ENCODE measurements around the gene SOX12.
"Not testable (repeated sequence)": the region's sequence is repeated elsewhere in the genome, so short reads cannot be mapped to it uniquely, and the experiment has no call there.

Gene SOX12

DNA sequence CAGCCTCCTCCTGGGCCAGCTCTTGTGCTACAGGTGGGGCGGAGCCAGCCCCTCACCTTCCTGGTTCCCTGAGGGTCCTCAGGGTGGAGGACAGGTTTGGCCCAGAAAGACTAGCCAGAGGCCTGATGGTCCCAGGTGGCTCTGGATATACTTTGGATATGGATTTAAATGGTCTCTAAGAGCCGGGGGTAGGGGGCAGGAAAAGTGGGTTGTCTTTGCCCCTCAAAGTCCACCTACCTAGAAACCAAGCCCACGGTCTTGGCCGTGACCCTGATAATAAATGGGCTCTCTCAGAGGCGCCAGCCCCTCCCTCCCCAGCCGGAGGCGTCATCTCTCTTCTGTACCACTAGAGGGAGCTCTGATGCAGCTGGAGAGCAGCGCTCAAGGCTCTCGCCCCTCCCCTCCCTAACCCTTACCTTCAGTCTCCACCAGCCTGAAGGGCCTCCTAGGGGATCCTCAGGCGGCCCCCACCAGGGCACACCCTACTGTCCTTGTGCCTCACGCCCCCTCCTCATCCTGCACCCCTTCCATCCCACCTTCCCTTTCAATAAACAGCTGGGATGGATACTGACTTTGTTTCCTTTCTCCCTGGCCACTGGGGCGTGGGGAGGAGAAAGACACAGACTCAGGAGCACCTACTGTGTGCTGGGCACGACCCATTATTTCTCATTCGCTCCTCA is 29.1 kb downstream of the SOX12 start:
- no peak for DNase-seq (ENCODE audit: low read depth)
- TF ChIP-seq, protein P1, sequence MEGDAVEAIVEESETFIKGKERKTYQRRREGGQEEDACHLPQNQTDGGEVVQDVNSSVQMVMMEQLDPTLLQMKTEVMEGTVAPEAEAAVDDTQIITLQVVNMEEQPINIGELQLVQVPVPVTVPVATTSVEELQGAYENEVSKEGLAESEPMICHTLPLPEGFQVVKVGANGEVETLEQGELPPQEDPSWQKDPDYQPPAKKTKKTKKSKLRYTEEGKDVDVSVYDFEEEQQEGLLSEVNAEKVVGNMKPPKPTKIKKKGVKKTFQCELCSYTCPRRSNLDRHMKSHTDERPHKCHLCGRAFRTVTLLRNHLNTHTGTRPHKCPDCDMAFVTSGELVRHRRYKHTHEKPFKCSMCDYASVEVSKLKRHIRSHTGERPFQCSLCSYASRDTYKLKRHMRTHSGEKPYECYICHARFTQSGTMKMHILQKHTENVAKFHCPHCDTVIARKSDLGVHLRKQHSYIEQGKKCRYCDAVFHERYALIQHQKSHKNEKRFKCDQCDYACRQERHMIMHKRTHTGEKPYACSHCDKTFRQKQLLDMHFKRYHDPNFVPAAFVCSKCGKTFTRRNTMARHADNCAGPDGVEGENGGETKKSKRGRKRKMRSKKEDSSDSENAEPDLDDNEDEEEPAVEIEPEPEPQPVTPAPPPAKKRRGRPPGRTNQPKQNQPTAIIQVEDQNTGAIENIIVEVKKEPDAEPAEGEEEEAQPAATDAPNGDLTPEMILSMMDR (conservative IDR thresholded peaks at IDR 0.05; ENCODE audit: low read depth, low read length) = peak; percentile 94
- H3K4me3 ChIP-seq (ENCODE audit: low read length) = no peak overlapping the region

DNA sequence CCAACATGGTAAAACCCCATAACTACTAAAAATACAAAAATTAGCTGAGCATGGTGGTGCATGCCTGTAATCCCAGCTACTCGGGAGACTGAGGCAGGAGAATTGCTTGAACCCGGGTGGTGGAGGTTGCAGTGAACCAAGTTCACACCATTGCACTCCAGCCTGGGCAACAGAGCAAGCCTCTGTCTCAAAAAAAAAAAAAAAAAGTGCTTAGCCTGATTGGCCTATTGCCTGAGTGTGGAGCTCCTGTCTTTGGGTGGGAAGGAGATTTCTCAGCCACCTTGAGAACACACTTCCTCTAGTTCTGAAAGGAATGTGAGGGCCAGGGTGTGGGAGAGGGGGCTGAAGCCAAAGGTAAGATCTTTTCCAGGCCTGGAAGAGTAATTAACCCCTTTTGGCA is 30.8 kb downstream of the SOX12 start:
- not testable (repeated sequence) for DNase-seq (ENCODE audit: low read depth); H3K4me3 ChIP-seq (ENCODE audit: low read length)

DNA sequence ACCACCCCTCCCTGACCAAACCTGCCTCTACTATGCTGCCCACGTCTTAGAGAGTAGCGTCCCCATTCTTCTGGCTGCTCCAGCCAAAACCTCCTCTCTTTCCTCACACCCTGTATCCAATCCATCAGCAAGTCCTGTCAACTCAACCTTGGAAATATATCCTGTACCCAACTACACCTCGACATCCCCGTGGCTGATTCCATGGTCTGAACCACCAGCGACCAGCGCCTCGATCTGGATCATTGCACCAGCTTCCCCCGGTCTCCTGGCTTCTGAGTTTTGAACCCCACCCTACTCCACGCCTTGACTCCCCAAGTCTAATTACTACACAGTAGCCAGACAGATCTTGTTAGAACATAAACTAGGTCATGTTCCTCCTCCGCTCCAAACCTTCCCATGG is 31.4 kb downstream of the SOX12 start:
- no peak for DNase-seq (ENCODE audit: low read depth)
- TF ChIP-seq, protein P1 (conservative IDR thresholded peaks at IDR 0.05; ENCODE audit: low read depth, low read length) = no peak
- no peak overlapping the region for H3K4me3 ChIP-seq (ENCODE audit: low read length)

DNA sequence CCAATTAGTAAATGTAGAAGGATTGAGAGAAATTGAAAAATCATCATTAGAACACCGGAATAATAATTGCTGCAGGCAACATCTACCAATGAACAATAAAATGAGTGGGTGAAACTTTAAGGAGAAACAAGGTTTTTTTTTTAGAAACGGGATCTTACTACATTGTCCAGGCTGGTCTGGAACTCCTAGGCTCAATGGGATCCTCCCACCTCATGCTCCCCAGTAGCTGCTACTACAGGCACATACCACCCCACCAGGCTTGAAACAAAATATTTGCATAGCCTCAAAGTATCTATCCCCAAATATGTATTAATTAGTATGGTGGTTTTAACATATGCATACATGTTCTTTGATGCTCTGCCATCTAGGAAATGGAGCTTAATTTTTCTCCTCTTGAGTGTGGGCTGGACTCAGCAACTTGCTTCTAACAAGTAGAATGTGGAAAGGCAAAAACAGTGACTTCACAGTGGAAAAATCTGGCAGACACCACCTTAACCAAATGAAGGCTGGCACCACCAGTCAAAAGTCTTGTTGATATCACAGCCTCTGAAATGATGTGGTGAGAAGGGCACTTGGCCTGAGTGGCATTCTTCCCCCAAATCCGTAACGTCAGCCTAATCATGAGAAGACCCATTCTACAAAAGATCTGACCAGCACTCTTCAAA is 33.7 kb downstream of the SOX12 start:
- TF ChIP-seq, protein P1 (conservative IDR thresholded peaks at IDR 0.05; ENCODE audit: low read depth, low read length) = no peak
- DNase-seq (ENCODE audit: low read depth) = no peak
- no peak overlapping the region for H3K4me3 ChIP-seq (ENCODE audit: low read length)

DNA sequence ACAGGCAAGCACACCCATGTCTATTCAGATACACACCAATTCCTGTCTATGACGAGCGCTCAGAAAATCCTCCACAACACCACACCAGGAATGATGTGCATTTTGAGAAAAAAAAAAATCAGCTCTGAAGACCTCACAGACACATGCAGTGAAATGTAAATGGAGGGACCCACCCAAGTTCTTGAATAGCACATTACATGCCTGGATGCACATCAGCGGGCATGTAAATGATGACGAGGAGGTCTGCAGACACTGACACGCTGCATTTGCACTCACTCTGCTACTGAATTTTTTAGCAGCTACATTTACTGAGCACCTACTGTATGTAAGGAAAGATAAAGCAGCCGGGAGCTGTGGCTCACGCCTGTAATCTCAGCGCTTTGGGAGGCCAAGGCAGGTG is 36.2 kb downstream of the SOX12 start:
- no peak overlapping the region for H3K4me3 ChIP-seq (ENCODE audit: low read length)
- TF ChIP-seq, protein P1 (conservative IDR thresholded peaks at IDR 0.05; ENCODE audit: low read depth, low read length) = no peak
- DNase-seq (ENCODE audit: low read depth) = no peak

DNA sequence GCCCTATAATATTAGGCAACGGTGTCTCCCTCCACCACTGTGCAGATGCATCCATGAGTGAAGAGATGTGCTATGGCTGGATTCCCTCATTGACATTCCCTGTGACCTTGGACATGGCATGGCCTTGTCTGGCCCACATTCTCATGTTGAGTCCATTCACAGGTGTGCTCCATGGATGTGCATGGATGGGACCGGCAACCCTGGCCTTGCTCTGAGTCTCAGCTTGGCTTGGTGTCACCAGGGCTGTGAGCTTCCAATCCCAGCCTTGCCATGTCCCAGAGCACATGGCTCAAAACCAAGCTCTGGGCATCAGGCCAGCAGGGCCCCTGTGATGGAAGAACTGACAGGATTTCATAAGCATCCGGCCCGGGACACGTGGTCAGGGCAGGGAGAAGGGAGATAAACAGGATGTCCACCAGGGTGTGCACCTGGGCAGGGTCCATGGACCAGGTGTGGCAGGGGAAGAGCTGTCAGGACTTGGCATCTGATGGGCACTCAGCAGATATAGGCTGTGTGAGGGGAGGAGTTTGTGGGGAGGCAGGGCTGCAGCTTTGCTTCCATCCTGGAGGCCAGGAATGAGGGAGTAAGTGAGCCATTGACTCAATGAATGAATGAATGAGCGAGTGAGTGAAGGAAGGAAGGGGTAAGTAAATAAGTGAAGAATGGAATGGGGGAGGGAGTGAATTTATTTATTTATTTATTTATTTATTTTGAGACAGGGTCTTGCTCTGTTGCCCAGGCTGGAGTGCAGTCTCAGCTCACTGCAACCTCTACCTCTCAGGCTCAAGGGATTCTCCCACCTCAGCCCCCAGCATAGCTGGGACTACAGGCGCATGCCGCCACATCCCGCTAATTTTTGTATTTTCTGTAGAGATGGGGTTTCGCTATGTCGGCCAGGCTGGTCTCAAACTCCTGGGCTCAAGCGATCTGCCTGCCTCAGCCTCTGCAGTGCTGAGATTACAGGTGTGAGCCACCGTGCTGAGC is 37.2 kb downstream of the SOX12 start:
- no peak overlapping the region for H3K4me3 ChIP-seq (ENCODE audit: low read length)
- TF ChIP-seq, protein P1 (conservative IDR thresholded peaks at IDR 0.05; ENCODE audit: low read depth, low read length) = peak; percentile 66
- peak; percentile 86 for DNase-seq (ENCODE audit: low read depth)

DNA sequence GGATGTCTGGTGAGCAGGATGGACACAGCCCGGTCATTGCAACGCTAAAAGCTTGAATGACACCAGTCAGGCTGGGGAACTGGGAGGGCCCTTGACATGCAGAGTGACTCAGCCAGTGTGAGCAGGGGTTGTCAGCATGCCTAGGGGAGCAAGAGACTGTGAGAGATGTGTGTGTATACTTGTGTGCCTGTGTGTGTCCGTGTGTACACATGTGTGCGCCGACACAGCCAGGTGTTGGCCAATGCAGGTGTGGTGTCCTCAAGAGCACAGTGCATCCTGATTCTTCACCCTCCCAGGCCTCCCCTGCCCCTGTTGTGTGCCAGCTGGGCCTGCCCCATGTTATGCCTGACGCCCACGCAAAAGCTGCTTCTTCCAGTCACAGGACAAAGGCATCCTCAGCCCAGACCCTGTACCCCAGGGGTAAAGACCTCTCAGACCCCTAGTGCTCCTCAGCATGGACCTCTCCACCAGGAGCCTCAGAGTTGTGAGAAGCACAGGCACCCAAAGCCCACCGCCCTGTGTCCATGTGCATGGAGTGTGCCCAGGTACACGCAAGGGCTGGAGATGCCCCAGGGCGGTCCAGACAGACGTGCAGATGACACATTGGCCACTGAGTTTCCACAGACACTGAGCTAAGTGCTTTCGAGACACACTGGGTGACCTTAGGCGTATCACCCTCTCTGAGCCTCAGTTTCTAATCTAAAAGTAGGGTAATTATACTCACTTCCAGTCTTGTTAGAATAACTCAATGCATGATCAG is 38.1 kb downstream of the SOX12 start:
- H3K4me3 ChIP-seq (ENCODE audit: low read length) = no peak overlapping the region
- TF ChIP-seq, protein P1 (conservative IDR thresholded peaks at IDR 0.05; ENCODE audit: low read depth, low read length) = no peak
- no peak for DNase-seq (ENCODE audit: low read depth)

All from retinal pigment epithelial cell (primary cell).